GM18951 (cell line): ENCODE results near the gene MGAT4B.

ENCODE experiments used
- POLR2A ChIP-seq: IDR thresholded peaks from 4 replicates; pipeline ENCODE4 v1.6.1; 2011; ENCODE audit warnings: mild to moderate bottlenecking; ENCODE audit not compliant: insufficient read length, insufficient read depth; ENCODE audit errors: extremely low read depth
- in situ Hi-C: fragments of 300-500 bp; cut with MboI; formaldehyde crosslinking; loops from one replicate; pipeline ENCODE4 v1.12.0; 2022; ENCODE audit warnings: low sequenced_read_pairs, mixed read lengths, inconsistent platforms; ENCODE audit not compliant: unreplicated experiment

The MGAT4B gene

DNA sequence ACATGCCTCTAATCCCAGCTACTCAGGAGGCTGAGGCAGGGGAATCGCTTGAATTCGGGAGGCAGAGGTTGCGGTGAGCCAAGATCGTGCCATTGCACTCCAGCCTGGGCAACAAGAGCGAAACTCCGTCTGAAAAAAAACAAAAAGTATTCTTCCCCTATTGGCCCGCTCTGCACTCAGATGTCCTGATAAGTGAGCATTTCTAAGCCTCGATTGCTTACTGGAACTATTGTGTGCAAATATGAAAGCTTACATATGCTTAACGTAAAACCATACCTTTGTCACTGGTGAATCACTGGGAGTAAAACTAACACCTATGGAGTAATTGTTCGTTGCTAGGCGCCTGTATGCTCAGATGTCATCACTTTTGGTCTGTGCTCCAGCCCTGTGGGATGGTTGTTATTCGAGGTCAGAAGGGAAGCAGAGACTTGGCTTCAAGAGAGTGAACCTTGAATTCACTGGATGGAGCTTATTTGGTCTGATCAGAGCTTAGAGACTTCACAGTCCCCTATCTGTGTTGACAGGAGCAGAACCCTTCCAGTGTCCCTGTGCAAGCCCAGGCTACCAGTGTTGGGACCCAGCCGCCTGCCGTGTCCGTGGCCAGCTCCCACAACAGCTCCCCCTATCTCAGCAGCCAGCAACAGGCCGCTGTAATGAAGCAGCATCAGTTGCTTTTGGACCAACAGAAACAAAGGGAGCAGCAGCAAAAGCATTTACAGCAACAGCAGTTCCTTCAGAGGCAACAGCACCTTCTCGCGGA is 38.2 kb downstream of the MGAT4B start:
- in situ Hi-C loops = no loop called here
- TF ChIP-seq POLR2A = no peak

DNA sequence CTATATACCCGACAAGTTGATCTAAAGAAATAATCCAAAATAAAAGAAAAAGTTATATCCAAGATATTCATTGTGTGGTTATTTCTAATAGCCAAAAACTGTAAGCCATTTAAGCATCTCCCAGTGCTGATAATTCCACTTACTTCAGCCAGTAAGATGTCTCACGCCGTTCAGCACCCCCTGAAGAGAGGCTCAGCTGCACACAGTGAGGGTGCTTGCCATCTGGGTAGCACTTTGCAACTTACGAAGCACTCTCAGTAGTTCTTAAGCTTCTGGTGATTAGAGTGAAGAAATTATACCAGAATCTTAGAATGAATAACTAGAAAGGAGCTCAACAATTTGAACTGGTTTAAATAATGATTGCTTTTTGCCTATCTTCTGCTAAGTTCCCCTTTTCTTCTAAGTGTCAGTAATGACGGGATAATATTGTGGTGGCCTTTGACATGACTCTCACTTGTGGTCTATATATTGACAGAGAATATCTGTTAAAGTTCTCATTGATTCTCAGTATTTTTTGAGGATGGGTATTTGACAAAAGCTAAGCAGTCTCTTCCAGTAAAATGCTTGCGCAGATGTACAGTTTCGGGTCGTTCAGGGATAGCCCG is 39.1 kb downstream of the MGAT4B start:
- in situ Hi-C loops = no loop called here
- no peak for TF ChIP-seq POLR2A

DNA sequence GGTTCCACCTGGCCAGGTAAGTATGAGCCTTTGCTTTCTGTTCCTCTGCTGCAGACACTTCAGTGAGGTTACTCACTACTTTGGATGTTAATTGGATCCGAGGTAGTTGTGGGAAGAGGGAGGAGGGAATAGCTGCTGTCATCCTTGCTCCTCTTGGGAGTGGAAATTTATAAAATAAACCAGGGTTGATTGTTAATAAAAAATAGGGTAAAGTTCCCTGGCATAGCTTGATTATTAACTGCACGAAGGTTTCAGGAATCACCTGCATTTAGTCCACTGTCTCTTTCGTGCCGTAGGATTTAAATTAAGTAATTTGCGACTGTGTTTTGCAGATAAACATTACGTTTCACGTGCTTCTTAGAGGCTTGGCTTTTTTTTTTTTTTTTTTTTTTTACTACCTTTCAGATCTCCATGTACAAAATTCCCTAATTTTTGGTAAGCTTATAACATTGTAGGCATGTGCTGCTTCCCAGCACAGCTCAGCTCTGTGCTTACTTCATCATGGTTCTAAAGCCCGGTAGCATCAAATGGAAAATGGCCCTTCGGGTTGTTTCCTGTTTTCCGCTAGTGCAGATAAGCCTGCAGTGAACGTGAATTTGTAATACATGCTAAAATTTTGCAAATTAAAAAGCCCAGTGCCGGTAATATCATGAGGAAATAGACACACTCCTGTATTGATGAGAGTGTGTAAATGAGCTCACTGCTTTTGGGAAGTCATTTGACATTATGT is 39.8 kb downstream of the MGAT4B start:
- in situ Hi-C loops = no loop called here
- TF ChIP-seq POLR2A = no peak

DNA sequence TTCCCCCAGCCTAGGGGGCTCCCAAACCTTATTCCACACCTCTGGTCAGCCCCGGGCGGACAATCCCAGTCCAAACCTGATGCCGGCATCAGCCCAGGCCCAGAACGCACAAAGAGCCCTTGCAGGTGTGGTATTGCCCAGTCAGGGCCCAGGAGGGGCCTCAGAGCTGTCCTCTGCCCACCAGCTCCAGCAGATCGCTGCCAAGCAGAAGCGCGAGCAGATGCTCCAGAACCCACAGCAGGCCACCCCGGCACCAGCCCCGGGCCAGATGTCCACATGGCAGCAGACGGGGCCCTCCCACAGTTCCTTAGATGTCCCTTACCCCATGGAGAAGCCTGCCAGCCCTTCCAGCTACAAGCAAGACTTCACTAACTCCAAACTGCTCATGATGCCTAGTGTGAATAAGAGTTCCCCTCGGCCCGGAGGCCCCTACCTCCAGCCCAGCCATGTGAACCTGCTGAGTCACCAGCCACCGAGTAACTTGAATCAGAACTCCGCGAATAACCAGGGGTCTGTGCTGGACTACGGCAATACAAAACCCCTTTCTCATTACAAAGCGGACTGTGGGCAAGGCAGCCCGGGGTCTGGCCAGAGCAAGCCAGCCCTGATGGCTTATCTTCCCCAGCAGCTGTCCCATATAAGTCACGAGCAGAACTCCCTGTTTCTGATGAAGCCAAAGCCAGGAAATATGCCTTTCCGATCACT is 40.5 kb downstream of the MGAT4B start:
- in situ Hi-C loops = no loop called here
- TF ChIP-seq POLR2A = no peak

DNA sequence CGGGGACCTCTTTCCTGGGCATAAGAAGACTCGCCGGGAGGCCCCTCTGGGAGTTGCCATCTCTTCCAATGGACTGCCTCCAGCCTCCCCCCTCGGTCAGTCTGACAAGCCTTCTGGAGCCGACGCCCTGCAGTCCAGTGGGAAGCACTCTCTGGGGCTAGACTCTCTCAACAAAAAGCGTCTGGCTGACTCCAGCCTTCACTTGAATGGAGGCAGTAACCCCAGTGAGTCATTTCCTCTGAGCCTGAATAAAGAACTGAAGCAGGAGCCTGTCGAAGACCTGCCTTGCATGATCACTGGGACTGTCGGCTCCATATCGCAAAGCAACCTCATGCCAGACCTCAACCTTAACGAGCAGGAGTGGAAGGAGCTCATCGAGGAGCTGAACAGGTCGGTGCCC is 41.3 kb downstream of the MGAT4B start:
- TF ChIP-seq POLR2A = no peak
- in situ Hi-C loops = no loop called here

DNA sequence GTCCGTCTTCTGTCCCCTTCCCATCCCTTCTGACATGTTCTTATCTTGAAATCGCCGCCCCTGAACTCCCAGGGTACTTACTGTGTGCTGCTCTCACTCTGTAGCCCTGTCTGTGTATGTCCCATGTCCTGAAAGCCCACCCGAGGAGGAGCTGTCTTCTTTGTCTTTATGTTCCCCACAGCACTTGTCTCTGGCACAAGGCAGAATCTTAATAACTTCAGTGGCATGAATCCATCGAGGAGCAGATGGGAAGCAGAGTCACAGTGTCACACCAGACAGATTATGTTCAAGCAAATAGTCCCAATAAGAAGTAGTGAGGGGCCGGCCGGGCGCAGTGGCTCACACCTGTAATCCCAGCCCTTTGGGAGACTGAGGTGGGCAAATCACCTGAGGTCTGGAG is 42.6 kb downstream of the MGAT4B start:
- no peak for TF ChIP-seq POLR2A
- in situ Hi-C loops = no loop called here

DNA sequence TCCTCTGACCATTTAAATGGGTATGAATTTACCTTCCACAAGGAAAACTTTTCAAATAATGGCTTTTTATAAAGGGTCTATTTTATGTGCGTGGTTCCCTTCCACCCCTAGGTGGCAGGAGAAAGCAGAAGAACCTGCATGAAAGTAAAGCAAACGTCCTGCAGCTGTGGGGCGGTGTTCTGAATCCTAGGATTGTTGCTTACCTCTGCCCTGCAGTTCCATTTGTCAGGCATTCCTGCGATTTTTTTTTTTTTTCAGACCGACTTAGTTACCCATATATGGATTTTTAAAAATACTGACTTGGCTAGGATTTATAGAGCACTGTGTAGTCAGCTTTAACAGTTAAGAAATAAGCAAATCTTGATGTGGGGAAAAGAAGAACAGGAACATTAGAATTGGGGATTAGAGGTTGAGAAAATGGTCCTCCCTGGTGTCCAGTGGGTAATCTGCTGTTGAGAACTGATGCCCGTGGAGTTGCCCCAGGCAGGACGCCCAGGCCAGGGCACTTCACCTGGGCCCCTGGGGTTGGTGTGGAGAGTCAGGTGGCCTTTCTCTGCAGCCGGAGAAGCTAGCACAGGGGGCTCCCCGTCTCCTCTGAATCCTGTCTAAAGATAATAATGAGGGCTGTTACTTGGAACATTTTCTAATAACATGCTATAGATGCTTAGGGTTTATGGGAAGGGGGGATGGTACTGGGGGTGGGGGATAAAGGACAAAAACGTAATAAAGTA is 43.3 kb downstream of the MGAT4B start:
- in situ Hi-C loops = no loop called here
- no peak for TF ChIP-seq POLR2A

DNA sequence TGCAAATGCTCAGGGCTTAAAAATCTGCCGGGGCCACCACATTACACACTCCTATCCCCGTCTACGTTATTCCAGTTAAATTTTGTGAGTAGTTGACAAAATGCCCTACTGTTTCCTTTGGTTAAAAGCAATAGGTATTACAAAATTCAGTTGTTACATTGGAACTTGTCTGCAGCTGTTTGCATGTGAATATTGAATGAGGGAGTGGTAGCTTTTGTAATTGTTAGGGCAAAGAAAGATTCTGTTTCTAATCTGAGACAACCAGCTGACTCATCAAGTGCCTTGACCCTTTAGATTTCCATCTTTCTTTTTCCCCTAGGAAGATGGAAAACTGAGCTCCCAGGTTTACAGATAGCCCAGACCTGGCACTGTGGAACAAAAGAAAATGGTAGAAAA is 43.9 kb downstream of the MGAT4B start:
- TF ChIP-seq POLR2A = no peak
- in situ Hi-C loops = no loop called here

DNA sequence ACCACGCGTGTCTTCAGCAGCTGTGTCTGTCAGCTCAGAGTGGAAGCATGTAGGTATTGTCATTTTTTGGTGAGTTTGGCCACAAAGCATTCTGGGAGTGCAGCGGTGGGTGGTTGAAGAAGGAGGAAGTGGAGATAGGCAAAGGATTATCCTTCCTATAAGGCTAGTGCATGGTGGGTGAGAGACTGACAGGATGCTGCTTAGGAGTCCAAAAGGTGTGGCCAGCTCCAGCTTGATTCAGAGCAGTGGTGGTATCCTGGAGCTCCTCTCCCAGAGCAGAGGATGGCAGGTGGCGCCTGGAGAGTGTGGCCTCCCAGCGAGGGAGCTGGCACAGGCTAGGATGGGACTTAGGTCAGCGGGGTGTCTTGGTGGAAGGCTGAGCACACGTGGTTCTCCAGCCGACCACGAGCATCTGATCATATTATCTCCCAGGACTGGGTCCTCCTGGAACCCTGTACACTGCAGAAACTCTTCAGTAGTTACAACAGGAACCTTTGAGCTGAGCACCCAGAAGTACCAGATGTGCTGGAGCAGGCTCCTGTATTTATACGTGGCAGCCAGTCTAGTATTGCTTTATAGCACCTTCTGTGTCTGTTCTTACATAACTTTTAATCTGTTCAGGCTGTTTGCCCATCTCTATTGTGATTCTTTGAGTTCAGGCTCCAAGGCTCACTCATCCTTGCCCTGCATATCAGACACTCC is 44.4 kb downstream of the MGAT4B start:
- TF ChIP-seq POLR2A = no peak
- in situ Hi-C loops = no loop called here

DNA sequence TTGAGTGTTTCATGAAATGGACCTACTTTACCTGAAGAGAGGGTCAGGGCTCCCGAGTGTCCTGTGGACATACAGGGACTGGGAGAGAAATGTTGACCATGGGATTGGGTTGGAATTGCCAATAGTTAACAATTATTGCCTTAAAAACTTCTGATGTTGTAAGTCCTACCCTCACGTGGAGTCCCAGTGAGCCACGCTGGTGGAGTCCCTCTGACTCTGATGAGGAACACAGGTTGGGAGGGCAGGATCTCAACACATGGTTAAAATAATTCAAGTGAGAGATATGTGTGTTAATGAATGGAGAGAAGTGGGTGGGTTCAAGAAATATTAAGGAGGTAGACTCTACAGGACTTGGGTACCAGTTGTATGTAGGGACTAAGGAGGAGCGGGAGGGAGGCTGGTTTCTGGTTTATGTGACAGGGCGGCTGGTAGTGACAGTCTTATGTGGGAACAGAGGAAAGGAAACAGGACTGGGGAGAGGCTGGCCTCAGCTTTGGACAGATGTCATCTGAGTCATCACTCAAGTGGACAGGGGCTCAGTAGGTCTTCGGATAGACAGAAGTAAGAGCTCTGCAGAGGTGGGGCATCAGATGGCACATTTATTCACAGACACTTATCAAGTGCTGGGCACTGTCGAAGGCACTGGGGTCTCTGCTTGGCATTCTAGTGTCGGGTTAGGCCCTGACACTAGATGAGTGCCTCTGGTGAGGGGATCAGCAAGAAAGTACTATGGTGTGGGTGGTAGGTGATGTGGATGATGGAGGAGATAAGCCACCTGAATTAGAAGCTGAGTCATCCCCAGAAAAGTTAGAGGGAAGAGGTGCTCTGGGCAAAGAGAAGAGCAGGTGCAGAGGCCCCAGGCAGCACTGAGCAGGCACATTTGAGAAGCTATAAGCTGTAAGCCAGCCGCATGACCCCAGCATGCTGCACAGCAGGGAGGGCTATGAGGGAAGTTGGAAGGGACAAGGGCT is 46.8 kb downstream of the MGAT4B start:
- TF ChIP-seq POLR2A = no peak
- in situ Hi-C loops = no loop called here

DNA sequence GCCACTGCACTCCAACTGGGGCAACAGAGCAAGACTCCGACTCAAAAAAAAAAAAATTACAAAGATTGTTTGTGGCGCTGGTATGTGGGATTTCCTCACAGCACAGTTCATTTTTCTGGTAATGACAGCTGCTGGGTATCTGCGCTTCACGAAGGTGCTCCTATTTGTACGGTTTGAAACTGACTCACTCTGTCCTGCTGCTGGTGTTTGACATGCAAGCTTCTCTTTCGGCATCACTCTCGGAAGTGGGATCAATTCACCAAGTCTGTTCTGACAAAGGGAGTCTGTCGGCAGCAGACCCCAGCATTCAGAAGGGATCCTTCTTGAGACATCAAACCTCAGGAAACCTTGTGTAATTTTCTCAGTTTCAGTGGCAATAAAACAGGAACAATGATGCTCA is 47.7 kb downstream of the MGAT4B start:
- in situ Hi-C loops = no loop called here
- TF ChIP-seq POLR2A = no peak
